SK-N-SH (cell line): ENCODE measurements around the gene GPR146. TPM values are rescaled to one million over a fixed set of nuclear protein-coding genes. Genes with fewer than 3 reads are reported as not detected.

Experiments used
- CTCF ChIA-PET: fragments of 300-600, 350-600 bp; formaldehyde crosslinking; extraction: SDS; loops from one replicate; lab custom pipeline; 2021; lab: Yijun Ruan, JAX
- POLR2A ChIA-PET: fragments of 350-600 bp; sonication (Branson Sonifier 250); formaldehyde crosslinking; extraction: SDS; loops from one replicate; lab custom pipeline; 2020; ENCODE audit warnings: antibody characterized with exemption, inconsistent platforms; lab: Yijun Ruan, JAX
- DNase-seq: peaks from one replicate; pipeline ENCODE4 v3.0.0; 2012
- H2AFZ ChIP-seq: fragments of 200-600 bp; sonication (generic); 2 replicates; pipeline ENCODE4 v1.8.1; 2016; ENCODE audit warnings: antibody characterized with exemption, mild to moderate bottlenecking, low read depth
- H3F3A ChIP-seq: fragments of 200-600 bp; sonication (generic); replicated peaks from 2 replicates; pipeline ENCODE3; 2016; ENCODE audit warnings: antibody characterized with exemption, mild to moderate bottlenecking; ENCODE audit not compliant: insufficient read depth
- H3K27ac ChIP-seq, 2 experiments: fragments of 200-500 bp in 1 of 2; fragments of 200-600 bp in 1 of 2; sonication (Bioruptor generic) in 1 of 2; sonication (generic), shearing (Covaris generic) in 1 of 2; 2 replicates each; pipeline versions ENCODE4 v1.5.1 to v1.6.1; 2014 to 2016; ENCODE audit warnings: low read depth in 2 of 2, inconsistent platforms in 1 of 2, low read length in 1 of 2, mild to moderate bottlenecking in 1 of 2, mixed read lengths in 1 of 2
- H3K27me3 ChIP-seq: fragments of 200-600 bp; sonication (generic), shearing (Covaris generic); 2 replicates; pipeline ENCODE4 v1.6.1; 2016; ENCODE audit warnings: mixed run types; ENCODE audit not compliant: insufficient read depth
- H3K36me3 ChIP-seq, 2 experiments: fragments of 200-500 bp in 1 of 2; fragments of 200-600 bp in 1 of 2; sonication (Bioruptor generic) in 1 of 2; sonication (generic) in 1 of 2; replicated peaks in 1 of 2; 2 replicates each; pipeline versions ENCODE3 to v1.5.1; 2014 to 2016; ENCODE audit warnings: low read length in 1 of 2, mild to moderate bottlenecking in 1 of 2; ENCODE audit not compliant: insufficient read depth in 2 of 2, control insufficient read depth in 1 of 2
- H3K4me1 ChIP-seq, 2 experiments: fragments of 200-500 bp in 1 of 2; fragments of 200-600 bp in 1 of 2; sonication (Bioruptor generic) in 1 of 2; sonication (generic), shearing (Covaris generic) in 1 of 2; 2 replicates each; pipeline versions ENCODE4 v1.5.1 to v1.6.1; 2014 to 2016; ENCODE audit warnings: low read depth in 1 of 2, low read length in 1 of 2, mixed run types in 1 of 2; ENCODE audit not compliant: insufficient read depth in 2 of 2, control insufficient read depth in 1 of 2
- H3K4me2 ChIP-seq: fragments of 200-600 bp; sonication (generic), shearing (Covaris generic); 2 replicates; pipeline ENCODE4 v1.6.1; 2017; ENCODE audit warnings: mixed run types
- H3K4me3 ChIP-seq, 2 experiments: fragments of 200-500 bp in 1 of 2; fragments of 200-600 bp in 1 of 2; sonication (Bioruptor generic) in 1 of 2; sonication (generic), shearing (Covaris generic) in 1 of 2; 2 replicates each; pipeline versions ENCODE4 v1.5.1 to v1.8.1; 2014 to 2016; ENCODE audit warnings: low read depth in 2 of 2, inconsistent platforms in 1 of 2, low read length in 1 of 2, mild to moderate bottlenecking in 1 of 2, mixed read lengths in 1 of 2, moderate library complexity in 1 of 2
- H3K79me2 ChIP-seq: fragments of 200-600 bp; sonication (generic); 2 replicates; pipeline ENCODE4 v1.8.1; 2017; ENCODE audit warnings: mild to moderate bottlenecking; ENCODE audit not compliant: insufficient read depth
- H3K9ac ChIP-seq: fragments of 200-600 bp; sonication (generic); 2 replicates; pipeline ENCODE4 v1.6.1; 2017; ENCODE audit warnings: mixed run types
- H3K9me2 ChIP-seq: fragments of 200-600 bp; sonication (generic); 2 replicates; pipeline ENCODE4 v1.6.1; 2017; ENCODE audit warnings: mixed run types
- H3K9me3 ChIP-seq: fragments of 200-600 bp; sonication (generic); 2 replicates; pipeline ENCODE4 v1.6.1; 2017; ENCODE audit warnings: mixed run types, mild to moderate bottlenecking, moderate library complexity
- H4K20me1 ChIP-seq: fragments of 200-600 bp; sonication (generic); 2 replicates; pipeline ENCODE4 v1.6.1; 2017; ENCODE audit warnings: mild to moderate bottlenecking, mixed run types; ENCODE audit not compliant: insufficient read depth
- CHD2 ChIP-seq: fragments of 150-350 bp; IDR thresholded peaks from 2 replicates; pipeline ENCODE4 v1.6.1; 2018; ENCODE audit warnings: low read length; ENCODE audit not compliant: partially characterized antibody
- CTCF ChIP-seq: fragments of 200-600 bp; sonication (generic); IDR thresholded peaks from 2 replicates; pipeline ENCODE4 v1.6.1; 2017; ENCODE audit warnings: antibody characterized with exemption, mild to moderate bottlenecking, moderate library complexity
- ELF1 ChIP-seq: IDR thresholded peaks from 2 replicates; pipeline ENCODE4 v1.4.0; 2012
- EP300 ChIP-seq, 2 experiments: IDR thresholded peaks; 2 replicates each; pipeline versions ENCODE4 v1.4.0 to v1.6.1; 2012; ENCODE audit warnings: borderline replicate concordance in 1 of 2, low read depth in 1 of 2, low read length in 1 of 2
- EZH2phosphoT487 ChIP-seq: fragments of 200-600 bp; sonication (generic); IDR thresholded peaks from 2 replicates; pipeline ENCODE4 v1.6.1; 2017; ENCODE audit warnings: low read depth, mixed run types, mild to moderate bottlenecking, antibody characterized with exemption, moderate library complexity, borderline replicate concordance
- FOSL2 ChIP-seq: IDR thresholded peaks from 2 replicates; pipeline ENCODE4 v1.4.0; 2012; ENCODE audit warnings: low read depth, mild to moderate bottlenecking, moderate library complexity, borderline replicate concordance
- FOXJ3 ChIP-seq: sonication (generic); formaldehyde crosslinking; IDR thresholded peaks from 2 replicates; pipeline ENCODE4 v1.5.1; 2020; ENCODE audit warnings: mild to moderate bottlenecking, missing genetic modification reagents
- FOXM1 ChIP-seq: IDR thresholded peaks from 2 replicates; pipeline ENCODE4 v1.4.0; 2012; ENCODE audit warnings: low read depth, mild to moderate bottlenecking
- GABPA ChIP-seq: IDR thresholded peaks from 2 replicates; pipeline ENCODE4 v1.4.0; 2012; ENCODE audit warnings: low read depth, mild to moderate bottlenecking
- GATA2 ChIP-seq: sonication (generic); formaldehyde crosslinking; IDR thresholded peaks from 2 replicates; pipeline ENCODE4 v1.5.0; 2020; ENCODE audit warnings: mild to moderate bottlenecking, missing genetic modification reagents
- JUND ChIP-seq: IDR thresholded peaks from 2 replicates; pipeline ENCODE4 v1.4.0; 2012
- MAX ChIP-seq: IDR thresholded peaks from 2 replicates; pipeline ENCODE4 v1.4.0; 2012; ENCODE audit warnings: low read depth
- MEF2A ChIP-seq: IDR thresholded peaks from 2 replicates; pipeline ENCODE4 v1.4.0; 2012; ENCODE audit warnings: low read depth, borderline replicate concordance
- MXI1 ChIP-seq: IDR thresholded peaks from 2 replicates; pipeline ENCODE4 v1.6.1; 2012; ENCODE audit warnings: mild to moderate bottlenecking, low read depth, low read length, improper control_type of control experiment
- NFIC ChIP-seq: IDR thresholded peaks from 2 replicates; pipeline ENCODE4 v1.4.0; 2012; ENCODE audit warnings: borderline replicate concordance
- NRF1 ChIP-seq: IDR thresholded peaks from 2 replicates; pipeline ENCODE4 v1.6.1; 2012; ENCODE audit warnings: low read depth, mild to moderate bottlenecking, low read length
- POLR2AphosphoS5 ChIP-seq: IDR thresholded peaks from 2 replicates; pipeline ENCODE4 v1.6.1; 2012; ENCODE audit warnings: low read depth, low read length
- RAD21 ChIP-seq: IDR thresholded peaks from 2 replicates; pipeline ENCODE4 v1.6.1; 2012; ENCODE audit warnings: mild to moderate bottlenecking, low read length
- RCOR1 ChIP-seq: fragments of 150-350 bp; IDR thresholded peaks from 2 replicates; pipeline ENCODE4 v1.6.1; 2017; ENCODE audit warnings: antibody characterized with exemption, low read length
- RXRA ChIP-seq: IDR thresholded peaks from 2 replicates; pipeline ENCODE4 v1.4.0; 2012; ENCODE audit warnings: low read depth, mild to moderate bottlenecking, borderline replicate concordance
- TAF1 ChIP-seq: IDR thresholded peaks from 2 replicates; pipeline ENCODE4 v1.6.1; 2012; ENCODE audit warnings: low read depth, mild to moderate bottlenecking, low read length, moderate library complexity, borderline replicate concordance
- ZBTB33 ChIP-seq: IDR thresholded peaks from 2 replicates; pipeline ENCODE4 v1.4.0; 2012; ENCODE audit warnings: low read depth, borderline replicate concordance
- WGBS: methylation state at CpG from one replicate; pipeline ENCODE4 v1.1.6; 2017; ENCODE audit warnings: low lambda C conversion rate; 5-methylcytosine and 5-hydroxymethylcytosine counted together
- polyA plus RNA-seq, 3 experiments: library from polyadenylated mRNA; depleted of rRNA; stranded (reverse); fragments of >200 nt; gene quantifications; 2 replicates each; pipeline ENCODE4 v1.2.3, GENCODE V29; 2012

Gene GPR146
- polyA plus RNA-seq, 1 of the 3 experiments (the other 2 are of a cell fraction) = 1.4 TPM

- Histone ChIP-seq H3F3A (no peaks in the 10 kb centered on the region), H2AFZ (no peak overlapping the region), H3K79me2 (peaks cover 89% of the 10 kb centered on the region), H3K27me3 (no peaks in the 10 kb centered on the region), H3K9me3 (no peaks in the 10 kb centered on the region), H3K9ac (no peak overlapping the region), H3K27ac (no peak overlapping the region), H3K36me3 (peaks cover 42 to 47% of the 10 kb centered on the region in 2 experiments), H3K4me2 (no peak overlapping the region), H3K4me1 (peaks cover 0 to 3% of the 10 kb centered on the region in 2 experiments; a peak in 1 of 4 replicates), H3K4me3 (no peak overlapping the region), H3K9me2 (no peaks in the 10 kb centered on the region), H4K20me1 (peaks cover 98% of the 10 kb centered on the region)
- DNase-seq = no peak
- WGBS = 96% methylated on average over 16 of the region's 25 CpGs
- TF ChIP-seq ELF1 = no peak
- TF ChIP-seq JUND = no peak
- TF ChIP-seq EP300 (IDR thresholded peaks at IDR 0.05; ENCODE audit: borderline replicate concordance in 1 of 2, low read depth in 1 of 2, low read length in 1 of 2) = no peak
- no peak for TF ChIP-seq MEF2A
- no peak for TF ChIP-seq RAD21
- TF ChIP-seq GABPA = no peak
- TF ChIP-seq MXI1 = no peak
- no peak for TF ChIP-seq RXRA
- TF ChIP-seq FOXJ3 (CRISPR knock-in tag) = no peak
- no peak for TF ChIP-seq ZBTB33
- TF ChIP-seq EZH2phosphoT487 = no peak
- TF ChIP-seq GATA2 (CRISPR knock-in tag) = no peak
- ChIA-PET POLR2A (no interaction called here), CTCF (interaction anchor here (1.0 to 4.8 kb wide), 5 partner anchors 28 to 122 kb away, joined by 3 to 44 read pairs (median 4); partner anchors contain the start of gene GPER1)
Observed at GRCh38 chr7:1021931-1022330, 22.4 kb upstream of the GPR146 start.

GRCh38 chr7:1022356-1022755, 22.0 kb upstream of the GPR146 start:
- Histone ChIP-seq H3K27ac (no peak overlapping the region), H2AFZ (no peak overlapping the region), H3F3A (no peaks in the 10 kb centered on the region), H3K9me2 (no peaks in the 10 kb centered on the region), H3K36me3 (peaks cover 44 to 47% of the 10 kb centered on the region in 2 experiments), H3K79me2 (peaks cover 91% of the 10 kb centered on the region), H3K4me3 (no peak overlapping the region), H3K27me3 (no peaks in the 10 kb centered on the region), H3K9ac (no peak overlapping the region), H3K9me3 (no peaks in the 10 kb centered on the region), H3K4me2 (no peak overlapping the region), H3K4me1 (peaks cover 3 to 4% of the 10 kb centered on the region in 2 experiments; a peak in 1 of 4 replicates), H4K20me1 (peaks cover 98% of the 10 kb centered on the region)
- 98% methylated on average over 17 of the region's 17 CpGs for WGBS
- TF ChIP-seq ZBTB33 = no peak
- TF ChIP-seq CHD2 = no peak
- no peak for TF ChIP-seq RXRA
- TF ChIP-seq NRF1 = no peak
- no peak for TF ChIP-seq MAX
- TF ChIP-seq NFIC = no peak
- TF ChIP-seq POLR2AphosphoS5 = no peak
- no peak for TF ChIP-seq FOSL2
- no peak for TF ChIP-seq CTCF
- no peak for TF ChIP-seq GATA2 (CRISPR knock-in tag)
- no peak for TF ChIP-seq FOXM1
- no peak for TF ChIP-seq GABPA
- TF ChIP-seq RCOR1 = no peak
- no peak for TF ChIP-seq TAF1
- ChIA-PET POLR2A (no interaction called here), CTCF (interaction anchor here (1.1 to 4.8 kb wide), 4 partner anchors 29 to 122 kb away, joined by 3 to 44 read pairs (median 12); partner anchors contain the start of gene GPER1)
- DNase-seq = no peak
